Kidney (tissue), 14 donors: ENCODE results near the gene TRIP13. TPM values are rescaled to one million over a fixed set of nuclear protein-coding genes. Genes with fewer than 3 reads are reported as not detected.
A peak's percentile ranks its signal among the peaks of the same experiment; 100 is the strongest.

Experiments
- DNase-seq, 5 donors: peaks; one replicate each; pipeline ENCODE4 v3.0.0-alpha.2; 2013 to 2020
- FAIRE-seq: peaks from 2 replicates; lab custom pipeline; 2012; peaks lifted over from hg19 to GRCh38; lab: Jason Lieb, UNC
- H3K27ac ChIP-seq, 2 donors: one replicate each; pipeline ENCODE4 v1.7.0; 2013; ENCODE audit warnings: low read depth in 2 of 2, low read length in 2 of 2, inconsistent platforms in 1 of 2
- H3K27me3 ChIP-seq: one replicate; pipeline ENCODE4 v1.7.1; 2013; ENCODE audit warnings: low read length, inconsistent platforms; ENCODE audit not compliant: control insufficient read depth, insufficient read depth
- H3K36me3 ChIP-seq, 3 donors: one replicate each; pipeline versions ENCODE4 v1.7.0 to v1.7.1; 2013; ENCODE audit warnings: low read length in 3 of 3, control low read depth in 1 of 3, inconsistent platforms in 1 of 3; ENCODE audit not compliant: insufficient read depth in 3 of 3, control insufficient read depth in 2 of 3
- H3K4me1 ChIP-seq, 3 donors: one replicate each; pipeline versions ENCODE4 v1.7.0 to v1.7.1; 2013; ENCODE audit warnings: low read length in 3 of 3, inconsistent platforms in 1 of 3, low read depth in 1 of 3; ENCODE audit not compliant: control insufficient read depth in 2 of 3, insufficient read depth in 2 of 3
- H3K4me3 ChIP-seq, 3 donors: one replicate each; pipeline versions ENCODE4 v1.7.0 to v1.8.1; 2013; ENCODE audit warnings: low read length in 3 of 3, control low read depth in 1 of 3, inconsistent platforms in 1 of 3
- H3K9ac ChIP-seq, 3 donors: one replicate each; pipeline versions ENCODE4 v1.7.0 to v1.7.1; 2013; ENCODE audit warnings: low read length in 3 of 3, control low read depth in 1 of 3, inconsistent platforms in 1 of 3
- H3K9me3 ChIP-seq, 3 donors: one replicate each; pipeline versions ENCODE4 v1.7.0 to v1.7.1; 2013; ENCODE audit warnings: low read length in 3 of 3, control low read depth in 1 of 3, inconsistent platforms in 1 of 3; ENCODE audit not compliant: control insufficient read depth in 2 of 3, insufficient read depth in 1 of 3
- intact Hi-C: fragments of 100-400 bp; cut with DNase I; formaldehyde crosslinking; loops from one replicate; pipeline ENCODE4 v1.11.1; 2022
- polyA plus RNA-seq: library from polyadenylated mRNA; stranded (reverse); fragments of 350-450 nt; fragmentation: Illumina TruSeq; extraction: RNeasy Lipid Tissue Mini Kit (QIAGEN cat#74804); gene quantifications from one replicate; pipeline ENCODE4 v1.2.3, GENCODE V29; 2014; ENCODE audit warnings: low read depth, low replicate concordance; ENCODE audit not compliant: insufficient read depth
- total RNA-seq: library from RNA; stranded (reverse); fragmentation: NEBNext Ultra II Directional; extraction: Animal tissue kit (Norgen Biotek cat#: 25700); gene quantifications from one replicate; pipeline ENCODE4 v1.2.1, GENCODE V29; 2021
- TF ChIP-seq, protein P1 (sequence below): IDR thresholded peaks from 3 replicates; pipeline ENCODE4 v1.5.1; 2012; ENCODE audit warnings: mild to moderate bottlenecking, moderate library complexity, borderline replicate concordance; ENCODE audit not compliant: insufficient read depth; ENCODE audit errors: extremely low read depth
- donor health status: control.
- donor health status: control.
- donor health status: control.
- donor health status: control.
- donor health status: control.
- donor health status: DM: yes; HTN: yes; CAD: no.
- donor health status: Normal renal cell carcinoma (clear cell type).

TRIP13 gene
- total and polyA plus RNA-seq, 2 donors from 2014 or later: 0.86 to 1.6 TPM

- Histone ChIP-seq H3K36me3 (no peaks in the 10 kb centered on the region), H3K27ac (peak overlapping the region in 1 of 2 donors; percentile 22), H3K4me1 (peaks cover 0 to 3% (median 0%) of the 10 kb centered on the region in 3 donors), H3K4me3 (no peak overlapping the region), H3K9me3 (no peaks in the 10 kb centered on the region), H3K27me3 (no peaks in the 10 kb centered on the region), H3K9ac (no peak overlapping the region)
- intact Hi-C loops: no loop called here
- DNase-seq (peak; percentile 57 to 94 (median 75)), FAIRE-seq (no peak)
- TF ChIP-seq, protein P1, sequence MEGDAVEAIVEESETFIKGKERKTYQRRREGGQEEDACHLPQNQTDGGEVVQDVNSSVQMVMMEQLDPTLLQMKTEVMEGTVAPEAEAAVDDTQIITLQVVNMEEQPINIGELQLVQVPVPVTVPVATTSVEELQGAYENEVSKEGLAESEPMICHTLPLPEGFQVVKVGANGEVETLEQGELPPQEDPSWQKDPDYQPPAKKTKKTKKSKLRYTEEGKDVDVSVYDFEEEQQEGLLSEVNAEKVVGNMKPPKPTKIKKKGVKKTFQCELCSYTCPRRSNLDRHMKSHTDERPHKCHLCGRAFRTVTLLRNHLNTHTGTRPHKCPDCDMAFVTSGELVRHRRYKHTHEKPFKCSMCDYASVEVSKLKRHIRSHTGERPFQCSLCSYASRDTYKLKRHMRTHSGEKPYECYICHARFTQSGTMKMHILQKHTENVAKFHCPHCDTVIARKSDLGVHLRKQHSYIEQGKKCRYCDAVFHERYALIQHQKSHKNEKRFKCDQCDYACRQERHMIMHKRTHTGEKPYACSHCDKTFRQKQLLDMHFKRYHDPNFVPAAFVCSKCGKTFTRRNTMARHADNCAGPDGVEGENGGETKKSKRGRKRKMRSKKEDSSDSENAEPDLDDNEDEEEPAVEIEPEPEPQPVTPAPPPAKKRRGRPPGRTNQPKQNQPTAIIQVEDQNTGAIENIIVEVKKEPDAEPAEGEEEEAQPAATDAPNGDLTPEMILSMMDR: no peak
Measured at GRCh38 chr5:963673-964531, 71.2 kb downstream of the TRIP13 start.

- H3K36me3 ChIP-seq: no peaks in the 10 kb centered on the region
- H3K27me3 ChIP-seq: no peaks in the 10 kb centered on the region
- peaks cover 0 to 3% (median 0%) of the 10 kb centered on the region in 3 donors for H3K4me1 ChIP-seq
- DNase-seq: peak in 1 of 5 donors; percentile 8
- no peak overlapping the region for H3K9ac ChIP-seq
- no peak for FAIRE-seq
- no peak overlapping the region for H3K27ac ChIP-seq
- intact Hi-C loops: no loop called here
- TF ChIP-seq, protein P1: no peak
- H3K4me3 ChIP-seq: no peak overlapping the region
- no peaks in the 10 kb centered on the region for H3K9me3 ChIP-seq
Measured at GRCh38 chr5:964821-965220, 72.1 kb downstream of the TRIP13 start.

- Histone ChIP-seq H3K9me3 (no peaks in the 10 kb centered on the region), H3K36me3 (no peaks in the 10 kb centered on the region), H3K4me1 (peaks cover 0 to 3% (median 0%) of the 10 kb centered on the region in 3 donors), H3K9ac (no peak overlapping the region), H3K27me3 (no peaks in the 10 kb centered on the region), H3K27ac (no peak overlapping the region), H3K4me3 (no peak overlapping the region)
- no peak for FAIRE-seq
- TF ChIP-seq, protein P1: no peak
- intact Hi-C loops: no loop called here
- no peak for DNase-seq
Measured at GRCh38 chr5:965604-966344, 73.1 kb downstream of the TRIP13 start.
